Colon (tissue), 2 donors: ENCODE measurements around the gene MEIS1.

Experiments used
- FAIRE-seq: peaks from 2 replicates; lab custom pipeline; 2012; peaks lifted over from hg19 to GRCh38; lab: Jason Lieb, UNC
- donor health status: control.
- donor health status: control.

Gene MEIS1

GRCh38 chr2:66443979-66444861 lies 9.3 kb downstream of the MEIS1 start:
- no peak for FAIRE-seq

GRCh38 chr2:66445076-66445924 lies 10.4 kb downstream of the MEIS1 start:
- FAIRE-seq, result no peak

- no peak for FAIRE-seq
Measured at GRCh38 chr2:66445925-66446871, 11.3 kb downstream of the MEIS1 start.

- FAIRE-seq, result no peak
Measured at GRCh38 chr2:66446941-66447340, 12.0 kb downstream of the MEIS1 start.

- no peak for FAIRE-seq
Measured at GRCh38 chr2:66447677-66448076, 12.8 kb downstream of the MEIS1 start.

- FAIRE-seq, result no peak
Measured at GRCh38 chr2:66448136-66448991, 13.4 kb downstream of the MEIS1 start.

- FAIRE-seq, result no peak
Measured at GRCh38 chr2:66452214-66452613, 17.3 kb downstream of the MEIS1 start.

GRCh38 chr2:66452917-66453316 lies 18.0 kb downstream of the MEIS1 start:
- no peak for FAIRE-seq

GRCh38 chr2:66455490-66455889 lies 20.6 kb downstream of the MEIS1 start:
- FAIRE-seq, result no peak

- no peak for FAIRE-seq
Measured at GRCh38 chr2:66456183-66457041, 21.5 kb downstream of the MEIS1 start.

- FAIRE-seq, result no peak
Measured at GRCh38 chr2:66457545-66457944, 22.6 kb downstream of the MEIS1 start.

GRCh38 chr2:66460031-66460430 lies 25.1 kb downstream of the MEIS1 start:
- FAIRE-seq, result no peak

GRCh38 chr2:66461001-66461663 lies 26.2 kb downstream of the MEIS1 start:
- no peak for FAIRE-seq

- FAIRE-seq, result no peak
Measured at GRCh38 chr2:66461664-66462500, 27.0 kb downstream of the MEIS1 start.

- FAIRE-seq, result no peak
Measured at GRCh38 chr2:66462501-66462825, 27.5 kb downstream of the MEIS1 start.

- no peak for FAIRE-seq
Measured at GRCh38 chr2:66463206-66463755, 28.4 kb downstream of the MEIS1 start.

GRCh38 chr2:66464930-66465637 lies 30.2 kb downstream of the MEIS1 start:
- no peak for FAIRE-seq

- FAIRE-seq, result no peak
Measured at GRCh38 chr2:66466433-66466832, 31.5 kb downstream of the MEIS1 start.
